ENCODE measurements around the gene IDH2. TPM values are rescaled to one million over a fixed set of nuclear protein-coding genes. Genes with fewer than 3 reads are reported as not detected.

Gene IDH2
- polyA plus RNA-seq, 1 donor (not counting 4 experiments of a cell fraction or from before 2014, with no cell fraction given): 27.9 TPM

DNA sequence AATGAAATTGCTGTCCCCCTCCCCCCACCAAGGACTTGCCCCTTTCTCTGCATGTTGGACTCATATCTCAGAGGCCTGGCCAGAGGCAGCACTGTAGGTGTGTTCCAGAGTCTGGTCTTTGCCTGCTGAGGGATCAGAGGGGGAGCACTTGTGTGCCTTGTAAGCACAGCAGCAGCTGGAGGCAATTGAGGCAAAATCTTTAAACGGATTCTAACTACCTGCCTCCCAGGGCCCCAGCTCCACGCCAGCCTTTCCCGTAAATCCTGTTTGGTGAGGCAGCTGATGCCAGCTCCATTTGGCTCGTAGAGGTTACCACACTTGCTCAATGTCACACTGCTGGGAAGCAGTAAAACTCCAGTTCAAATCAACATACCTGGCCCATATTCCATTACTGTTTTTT, 2.3 kb upstream of the IDH2 start:
- FAIRE-seq: no peak
- Histone ChIP-seq H3K36me3 (ENCODE audit: control insufficient read depth in 2 of 2, extremely low read depth in 1 of 2, insufficient read depth in 2 of 2, low read length in 2 of 2) (no peaks in the 10 kb centered on the region), H3K4me2 (ENCODE audit: control insufficient read depth, extremely low read depth, insufficient read depth, low read depth, low read length) (no peak overlapping the region), H3K4me3 (ENCODE audit: control insufficient read depth in 2 of 3, extremely low read depth in 1 of 3, insufficient read depth in 2 of 3, low read depth in 1 of 3, low read length in 3 of 3) (no peak overlapping the region), H4K20me1 (ENCODE audit: control insufficient read depth, extremely low read depth, insufficient read depth, low read length) (no peaks in the 10 kb centered on the region), H3K27ac (ENCODE audit: control insufficient read depth, insufficient read depth, low read length) (no peak overlapping the region), H3K79me2 (ENCODE audit: control insufficient read depth, insufficient read depth, low read length) (no peaks in the 10 kb centered on the region), H3K4me1 (ENCODE audit: control insufficient read depth, extremely low read depth, insufficient read depth, low read length) (peaks cover 31% of the 10 kb centered on the region), H3K27me3 (ENCODE audit: control insufficient read depth, extremely low read depth, insufficient read depth, low read length) (no peaks in the 10 kb centered on the region), H3K9me3 (ENCODE audit: control insufficient read depth, low read depth, low read length) (no peaks in the 10 kb centered on the region), H3K9ac (ENCODE audit: control insufficient read depth, extremely low read depth, insufficient read depth, low read length) (no peak overlapping the region), H2AFZ (ENCODE audit: control insufficient read depth, low read length) (no peak overlapping the region), H3K9me1 (ENCODE audit: control insufficient read depth, extremely low read depth, insufficient read depth, low read length) (no peaks in the 10 kb centered on the region)
- dilution Hi-C loops (cut with MboI; ENCODE audit: extremely low pct_ligation_motif_present, low sequenced_read_pairs): no loop called here
- TF ChIP-seq EZH2 (IDR thresholded peaks at IDR 0.05; ENCODE audit: low read length) (no peak), CTCF (optimal IDR thresholded peaks at IDR 0.05 in 1 of 3, IDR thresholded peaks at IDR 0.05 in 1 of 3, conservative IDR thresholded peaks at IDR 0.05 in 1 of 3; ENCODE audit: extremely low read depth in 1 of 3, insufficient read depth in 2 of 3, low read length in 3 of 3) (no peak)
- DNase-seq (ENCODE audit: low read depth, low spot score): no peak

DNA sequence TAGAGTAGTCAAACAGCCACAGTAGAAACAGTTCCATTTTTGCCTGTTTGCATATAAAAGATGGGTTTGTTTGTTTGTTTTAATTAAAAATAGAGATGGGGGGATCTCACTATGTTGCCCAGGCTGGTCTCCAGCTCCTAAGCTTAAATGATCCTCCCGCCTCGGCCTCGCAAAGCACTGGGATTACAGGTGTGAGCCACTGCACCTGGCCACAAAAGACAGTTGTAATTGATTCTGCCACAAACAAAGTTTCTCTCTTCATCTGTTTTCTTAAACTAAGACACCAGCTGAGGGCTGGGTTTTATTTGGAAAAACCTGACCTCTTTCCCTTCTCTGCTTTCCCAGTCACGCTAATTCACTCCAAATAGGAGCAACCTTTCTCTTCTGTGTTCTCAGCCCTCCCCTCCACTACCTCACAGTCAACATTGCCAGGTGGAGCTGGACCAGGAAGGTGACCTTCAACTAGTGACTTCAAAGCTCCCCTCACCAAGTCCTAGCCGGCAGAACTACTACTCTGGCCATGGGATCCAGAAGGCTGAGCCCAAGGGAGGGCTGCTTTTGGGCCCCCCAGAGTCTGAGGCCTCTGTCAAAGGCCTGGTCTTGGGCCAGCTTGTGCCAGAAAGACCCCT, 1.5 kb upstream of the IDH2 start:
- Histone ChIP-seq H3K9me3 (ENCODE audit: control insufficient read depth, low read depth, low read length) (no peaks in the 10 kb centered on the region), H3K27ac (ENCODE audit: control insufficient read depth, insufficient read depth, low read length) (no peak overlapping the region), H3K4me2 (ENCODE audit: control insufficient read depth, extremely low read depth, insufficient read depth, low read depth, low read length) (no peak overlapping the region), H3K4me3 (ENCODE audit: control insufficient read depth in 2 of 3, extremely low read depth in 1 of 3, insufficient read depth in 2 of 3, low read depth in 1 of 3, low read length in 3 of 3) (no peak overlapping the region), H3K9me1 (ENCODE audit: control insufficient read depth, extremely low read depth, insufficient read depth, low read length) (no peaks in the 10 kb centered on the region), H3K27me3 (ENCODE audit: control insufficient read depth, extremely low read depth, insufficient read depth, low read length) (no peaks in the 10 kb centered on the region), H4K20me1 (ENCODE audit: control insufficient read depth, extremely low read depth, insufficient read depth, low read length) (no peaks in the 10 kb centered on the region), H3K79me2 (ENCODE audit: control insufficient read depth, insufficient read depth, low read length) (no peaks in the 10 kb centered on the region), H2AFZ (ENCODE audit: control insufficient read depth, low read length) (no peak overlapping the region), H3K9ac (ENCODE audit: control insufficient read depth, extremely low read depth, insufficient read depth, low read length) (no peak overlapping the region), H3K36me3 (ENCODE audit: control insufficient read depth in 2 of 2, extremely low read depth in 1 of 2, insufficient read depth in 2 of 2, low read length in 2 of 2) (no peaks in the 10 kb centered on the region), H3K4me1 (ENCODE audit: control insufficient read depth, extremely low read depth, insufficient read depth, low read length) (peaks cover 32% of the 10 kb centered on the region)
- DNase-seq (ENCODE audit: low read depth, low spot score) (no peak), FAIRE-seq (no peak)
- dilution Hi-C loops (cut with MboI; ENCODE audit: extremely low pct_ligation_motif_present, low sequenced_read_pairs): no loop called here
- no peak for TF ChIP-seq CTCF (optimal IDR thresholded peaks at IDR 0.05 in 1 of 3, IDR thresholded peaks at IDR 0.05 in 1 of 3, conservative IDR thresholded peaks at IDR 0.05 in 1 of 3; ENCODE audit: extremely low read depth in 1 of 3, insufficient read depth in 2 of 3, low read length in 3 of 3)
- no peak for TF ChIP-seq EZH2 (IDR thresholded peaks at IDR 0.05; ENCODE audit: low read length)
